HG03439 (cell line): ENCODE results near the gene BLCAP.
"Not testable (repeated sequence)": the region's sequence is repeated elsewhere in the genome, so short reads cannot be mapped to it uniquely, and the experiment has no call there.

Experiments used
- ATAC-seq: cut with Tn5 transposase; IDR thresholded peaks from one replicate; pipeline ENCODE4 v1.9.1; 2021; ENCODE audit warnings: mild to moderate bottlenecking, moderate library complexity; ENCODE audit not compliant: unreplicated experiment

The BLCAP gene

DNA sequence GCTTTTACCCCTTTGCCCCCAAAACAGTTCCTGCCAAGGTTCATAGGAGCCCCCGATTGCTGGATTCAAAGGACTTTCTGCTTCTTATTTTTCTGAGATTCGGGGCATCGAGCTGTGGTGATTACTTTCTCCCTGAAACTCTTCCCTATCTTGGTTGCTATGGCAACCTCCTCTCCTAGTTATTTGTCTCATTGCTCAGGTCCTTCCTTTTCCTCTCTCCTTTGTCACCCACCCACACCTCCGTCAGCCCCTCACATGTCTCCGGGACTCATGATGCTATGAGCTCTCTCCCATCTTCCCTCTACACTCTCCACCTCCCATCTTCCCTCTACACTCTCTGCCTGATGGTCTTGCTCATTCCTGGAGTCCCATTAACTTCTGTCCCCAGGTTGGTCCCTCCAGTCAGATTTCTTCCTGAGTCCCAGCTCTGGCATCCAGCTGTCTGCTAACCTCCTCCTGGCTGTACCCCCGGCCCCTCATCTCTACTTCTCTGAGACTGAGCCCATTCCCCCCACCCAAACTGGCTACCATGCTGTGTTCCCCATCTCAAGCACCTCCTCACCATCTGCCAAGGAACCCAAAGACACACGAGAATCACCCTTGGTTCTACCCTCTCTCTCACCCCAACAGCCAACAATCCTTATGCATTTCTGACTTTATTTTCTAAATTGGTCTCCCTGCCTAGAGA is 36.9 kb downstream of the BLCAP start:
- ATAC-seq: no peak

DNA sequence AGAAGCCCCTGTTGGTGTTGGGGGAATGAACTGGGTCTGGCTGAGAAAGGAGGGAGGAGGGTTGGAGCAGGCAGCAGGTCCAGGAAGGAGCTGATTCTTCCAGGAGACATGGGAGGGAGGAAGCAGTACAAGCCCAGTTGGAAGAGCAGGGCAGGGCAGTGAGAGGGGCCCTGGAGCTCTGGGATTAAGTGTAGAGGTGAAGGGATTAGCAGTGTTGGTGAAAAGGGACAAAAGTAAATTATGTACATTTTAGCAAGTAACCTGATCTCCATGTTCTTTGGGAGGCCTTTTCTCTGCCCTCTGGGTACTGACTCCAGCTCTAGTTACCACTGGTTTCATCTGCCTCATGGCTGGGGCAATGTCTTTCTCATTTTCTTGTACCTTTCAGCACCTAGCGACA is 41.5 kb downstream of the BLCAP start:
- ATAC-seq: not testable (repeated sequence)

DNA sequence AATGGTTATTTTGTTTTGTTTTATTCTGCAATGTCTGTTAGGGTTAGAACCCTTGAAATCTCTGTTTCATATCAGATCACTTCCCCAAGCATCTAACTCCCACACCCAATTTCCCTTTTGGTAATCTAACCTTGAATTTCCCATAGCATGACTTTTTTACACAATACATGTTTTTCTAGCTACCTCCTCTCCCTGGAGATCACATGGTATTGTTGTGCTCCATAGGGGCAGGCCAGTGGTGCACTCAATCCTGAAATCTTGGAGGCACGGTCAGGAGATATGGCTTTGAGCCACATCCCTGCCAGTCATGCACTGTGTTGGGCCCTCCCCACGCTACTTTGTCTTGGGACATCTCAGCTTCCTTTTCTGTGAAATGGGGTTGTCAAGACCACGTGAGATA is 43.3 kb downstream of the BLCAP start:
- no peak for ATAC-seq

DNA sequence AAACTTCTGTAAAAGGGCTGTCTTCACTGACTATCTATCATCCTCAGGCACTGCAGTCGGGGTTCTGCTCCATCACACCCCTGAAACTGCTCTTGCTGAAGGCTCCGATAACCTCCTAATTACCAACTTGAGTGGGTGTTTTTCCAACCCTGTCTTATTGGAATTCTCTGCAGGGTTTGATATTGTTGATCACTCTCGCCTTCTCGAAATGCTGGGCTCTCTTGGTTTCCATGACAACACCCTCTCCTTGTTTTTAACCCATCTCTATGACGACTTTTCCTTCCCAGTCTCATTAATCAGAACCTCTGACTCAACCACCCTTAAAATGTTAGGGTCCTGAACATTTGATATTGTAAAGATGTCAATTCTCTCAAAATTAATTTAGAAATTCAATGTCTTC is 46.1 kb downstream of the BLCAP start:
- ATAC-seq: no peak

DNA sequence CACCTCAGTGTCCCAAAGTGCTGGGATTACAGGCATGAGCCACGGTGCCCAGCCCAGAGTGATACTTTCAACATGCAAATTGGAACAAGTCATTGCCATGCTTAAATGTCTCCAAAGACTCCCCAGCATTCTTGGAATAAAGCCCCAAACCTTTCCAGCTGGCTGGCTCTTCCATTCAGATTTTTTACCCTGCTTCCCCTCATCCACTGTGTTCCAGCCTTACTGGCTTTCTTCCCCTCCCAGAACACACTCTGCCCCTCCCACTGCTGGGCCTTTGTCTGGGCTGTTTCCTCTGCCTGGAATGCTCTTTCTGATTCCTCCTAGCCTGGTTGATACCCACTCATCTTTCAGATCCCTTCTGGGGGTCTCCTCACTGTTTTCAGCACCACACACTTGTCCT is 46.8 kb downstream of the BLCAP start:
- ATAC-seq: no peak

DNA sequence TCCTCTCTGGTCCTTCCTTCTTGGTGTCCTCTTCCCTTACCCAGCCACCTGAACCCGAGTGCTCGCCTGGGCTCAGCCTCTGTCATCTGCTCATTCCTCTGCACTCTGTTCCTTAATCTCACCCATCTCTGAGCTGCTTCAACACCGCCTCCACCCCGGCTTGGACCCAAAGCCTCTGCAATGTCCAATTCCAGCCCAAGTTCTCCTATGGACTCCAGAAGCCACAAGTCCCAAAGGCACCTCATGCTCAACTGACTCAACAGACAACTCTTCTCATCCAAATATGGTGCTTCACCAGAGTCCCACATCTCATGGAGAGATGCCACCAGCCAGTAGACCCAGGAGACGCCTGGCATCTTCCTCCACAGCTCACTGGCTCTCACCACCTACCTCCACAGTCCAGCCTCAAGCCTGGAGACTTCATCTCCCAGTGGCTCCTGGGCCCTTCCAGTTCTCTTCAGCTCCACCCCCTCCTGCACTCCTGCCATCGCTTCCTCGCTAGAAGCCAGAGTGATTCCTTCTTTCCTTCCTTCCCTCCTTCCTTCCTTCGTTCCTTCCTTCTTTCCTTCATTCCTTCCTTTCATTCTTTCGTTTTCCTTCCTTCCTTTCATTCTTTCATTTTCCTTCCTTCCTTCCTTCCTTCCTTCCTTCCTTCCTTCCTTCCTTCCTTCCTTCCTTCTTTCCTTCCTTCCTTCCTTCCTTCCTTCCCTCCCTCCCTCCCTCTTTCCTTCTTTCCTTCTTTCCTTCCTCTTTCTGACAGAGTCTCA is 47.6 kb downstream of the BLCAP start:
- ATAC-seq: no peak

DNA sequence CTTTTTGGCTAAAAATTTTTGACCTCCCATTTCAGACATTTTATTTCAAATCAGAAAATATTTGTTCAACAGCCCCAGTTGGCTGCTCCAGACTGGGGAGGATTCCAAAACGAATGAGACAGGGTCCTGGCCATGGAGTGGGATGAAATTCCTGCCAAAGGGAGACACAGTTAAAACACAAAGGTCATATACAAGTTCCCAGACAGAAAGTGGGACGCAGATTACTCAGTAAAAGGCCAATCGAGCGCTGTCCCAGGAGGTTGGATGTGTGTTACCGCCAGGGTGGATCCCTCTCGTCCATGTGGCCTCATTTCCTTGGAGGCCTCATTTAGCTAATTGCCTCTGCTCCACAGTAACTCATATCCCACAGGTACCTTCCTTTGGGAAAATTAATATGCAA is 48.4 kb downstream of the BLCAP start:
- ATAC-seq: no peak

DNA sequence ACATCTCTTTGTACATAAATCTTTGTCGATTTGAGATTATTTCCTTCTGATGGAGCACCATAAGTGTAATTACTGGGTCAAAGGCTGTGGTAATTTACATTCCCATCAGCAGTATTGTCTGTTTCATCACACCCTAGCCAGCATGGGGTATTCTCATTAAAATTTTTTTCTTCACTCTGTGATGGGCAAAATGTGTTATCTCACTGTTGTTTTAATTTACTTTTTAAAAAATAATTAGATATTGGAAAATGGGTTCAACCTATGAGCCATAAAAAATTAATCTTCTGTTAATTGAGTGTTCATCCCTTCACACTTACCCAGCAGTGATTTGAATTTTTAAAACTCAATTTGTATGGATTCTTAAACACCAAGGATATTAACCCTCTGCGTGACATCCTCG is 50.6 kb downstream of the BLCAP start:
- ATAC-seq: no peak

DNA sequence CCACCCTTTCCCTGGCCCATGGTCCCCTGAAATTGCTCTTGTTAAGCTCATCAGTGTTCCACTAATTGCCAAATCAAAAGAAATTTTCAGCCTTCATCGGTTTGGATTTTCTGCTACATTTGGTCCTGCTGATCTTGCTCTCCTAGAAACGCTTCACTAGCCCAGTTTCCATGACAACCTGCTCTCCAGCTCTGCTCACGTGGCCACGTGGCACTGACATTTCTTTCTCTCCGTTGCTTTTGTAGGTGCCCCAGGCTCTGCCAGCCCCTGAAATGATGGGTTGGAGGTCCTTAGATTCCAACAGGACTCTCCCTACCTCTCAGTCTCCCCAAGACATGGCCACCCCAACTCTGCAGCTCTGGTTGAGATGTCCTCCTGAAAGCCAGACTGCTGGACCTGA is 52.4 kb downstream of the BLCAP start:
- ATAC-seq: no peak

DNA sequence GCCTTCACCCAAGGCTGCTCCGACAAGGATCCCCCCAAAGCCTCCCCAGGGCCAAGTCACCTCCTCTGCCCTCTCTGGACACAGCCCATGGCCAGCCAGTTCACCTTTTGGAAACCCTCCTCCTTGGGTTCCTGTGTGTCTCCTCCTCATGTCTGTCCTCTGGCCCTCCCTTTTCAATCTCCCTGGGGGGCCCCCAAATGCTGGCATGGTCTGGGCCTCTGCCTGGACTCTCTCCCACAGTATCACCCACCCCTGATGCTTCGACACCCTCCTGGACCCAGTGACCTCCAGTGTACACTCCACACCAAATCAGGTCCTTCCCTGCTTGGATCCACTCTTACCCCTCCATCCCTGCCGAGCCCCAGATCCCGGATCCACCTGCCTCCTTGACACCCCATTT is 53.3 kb downstream of the BLCAP start:
- no peak for ATAC-seq

DNA sequence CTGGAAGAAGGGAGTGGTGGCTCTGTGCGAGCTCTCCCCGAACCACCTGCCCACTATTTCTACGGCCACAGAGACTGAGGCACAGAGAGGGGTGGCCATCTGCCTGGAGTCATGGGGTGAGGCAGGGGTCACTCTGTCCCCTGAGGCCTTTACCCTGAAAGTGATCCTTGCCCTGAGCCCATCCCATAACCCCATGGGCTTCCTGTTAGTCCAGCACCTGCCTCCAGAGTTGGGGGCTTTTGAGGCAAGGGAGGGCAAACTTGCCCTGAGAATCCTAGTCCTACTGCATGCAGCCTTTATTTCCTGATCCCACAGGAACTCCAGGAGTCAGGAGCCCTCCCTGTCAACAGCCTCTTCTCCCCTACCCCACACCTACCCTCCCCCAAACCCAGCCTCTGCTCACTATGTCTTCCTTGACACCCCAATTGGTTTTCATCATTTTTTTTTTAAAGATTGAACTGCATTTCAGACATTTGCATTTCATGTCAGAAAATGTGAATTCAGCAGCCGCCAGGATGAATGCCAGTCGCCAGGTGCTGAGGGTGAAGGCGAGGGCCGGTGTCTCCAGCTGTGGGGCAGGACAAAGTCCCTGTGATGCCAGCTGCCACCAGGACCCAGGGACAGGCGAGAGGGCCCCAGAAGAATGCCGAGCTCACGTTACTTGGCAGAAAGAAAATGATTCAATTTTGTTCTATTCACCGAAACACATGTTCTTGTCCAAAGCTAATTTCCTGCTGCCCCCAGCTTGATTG is 54.3 kb downstream of the BLCAP start:
- ATAC-seq: no peak

DNA sequence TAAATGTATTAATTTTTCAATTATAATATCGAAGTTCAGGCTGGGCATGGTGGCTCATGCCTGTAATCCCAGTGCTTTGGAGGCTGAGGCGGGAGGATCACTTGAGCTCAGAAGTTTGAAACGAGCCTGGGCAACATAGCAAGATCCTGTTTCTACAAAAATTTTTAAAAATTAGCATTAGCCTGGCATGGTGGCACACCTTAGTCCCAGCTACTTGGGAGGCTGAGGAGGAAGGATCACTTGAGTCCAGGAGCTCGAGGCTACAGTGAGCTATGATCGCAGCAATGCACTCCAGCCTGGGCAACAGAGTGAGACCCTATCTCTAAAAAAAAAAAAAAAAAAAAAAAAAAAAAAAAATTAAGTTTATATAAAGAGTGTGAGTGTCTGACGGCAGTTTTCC is 55.2 kb downstream of the BLCAP start:
- ATAC-seq: not testable (repeated sequence)

DNA sequence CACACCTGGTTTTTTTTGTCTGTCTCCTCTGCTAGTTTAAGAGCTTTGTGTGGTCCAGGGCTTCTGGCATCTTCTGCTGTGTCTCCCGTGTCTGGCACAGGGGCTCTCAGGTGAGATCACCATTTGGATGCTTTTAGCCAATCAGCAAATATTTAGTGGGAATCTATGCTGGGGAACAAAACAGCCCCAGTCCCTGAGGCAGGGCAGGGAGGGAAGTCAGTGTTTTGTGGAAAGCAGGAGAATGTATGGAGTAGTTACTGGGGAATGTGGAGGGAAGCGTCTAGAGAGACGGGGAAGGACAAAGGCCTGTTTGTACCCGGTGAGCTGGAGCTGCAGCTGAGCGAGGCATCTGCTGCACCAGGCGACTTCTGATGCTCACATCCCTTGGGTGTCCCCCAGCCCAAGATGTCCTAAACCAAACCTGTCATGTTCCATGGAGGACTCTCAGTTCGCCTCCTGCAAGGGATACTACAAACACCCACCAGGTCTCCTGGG is 55.9 kb downstream of the BLCAP start:
- no peak for ATAC-seq

DNA sequence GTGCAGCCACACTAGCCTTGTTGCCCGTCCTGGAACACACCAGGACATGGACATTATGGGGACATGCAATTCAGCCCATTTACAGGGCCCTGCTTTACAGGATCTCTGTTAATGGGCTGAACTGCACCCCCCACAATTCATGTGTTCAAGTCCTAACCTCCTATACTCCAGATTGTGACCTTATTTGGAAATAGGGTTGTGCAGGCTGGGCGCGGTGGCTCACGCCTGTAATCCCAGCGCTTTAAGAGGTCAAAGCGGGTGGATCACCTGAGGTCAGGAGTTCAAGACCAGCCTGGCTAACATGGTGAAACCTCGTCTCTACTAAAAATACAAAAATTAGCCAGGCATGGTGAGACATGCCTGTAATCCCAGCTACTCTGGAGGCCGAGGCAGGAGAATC is 57.5 kb downstream of the BLCAP start:
- ATAC-seq: not testable (repeated sequence)

DNA sequence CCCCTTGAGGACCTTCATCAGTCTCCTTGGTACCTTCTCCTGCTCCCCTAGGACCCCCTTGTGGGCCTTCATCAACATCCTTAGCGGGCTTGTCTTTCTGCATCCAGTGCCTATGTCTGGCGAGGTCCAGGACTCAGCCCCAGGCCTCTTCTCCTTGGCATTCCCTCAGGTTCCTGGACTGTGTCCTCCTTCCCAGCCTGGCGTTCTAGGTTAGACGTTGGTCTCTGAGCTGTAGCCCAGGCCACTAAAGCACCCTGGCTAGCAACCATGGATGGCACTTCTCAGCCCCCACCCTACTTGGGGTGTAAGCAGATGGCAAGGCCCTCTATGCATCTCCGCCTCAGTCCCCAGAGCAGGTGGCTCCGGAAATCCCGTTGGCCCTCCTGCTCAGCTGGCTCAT is 58.1 kb downstream of the BLCAP start:
- no peak for ATAC-seq

DNA sequence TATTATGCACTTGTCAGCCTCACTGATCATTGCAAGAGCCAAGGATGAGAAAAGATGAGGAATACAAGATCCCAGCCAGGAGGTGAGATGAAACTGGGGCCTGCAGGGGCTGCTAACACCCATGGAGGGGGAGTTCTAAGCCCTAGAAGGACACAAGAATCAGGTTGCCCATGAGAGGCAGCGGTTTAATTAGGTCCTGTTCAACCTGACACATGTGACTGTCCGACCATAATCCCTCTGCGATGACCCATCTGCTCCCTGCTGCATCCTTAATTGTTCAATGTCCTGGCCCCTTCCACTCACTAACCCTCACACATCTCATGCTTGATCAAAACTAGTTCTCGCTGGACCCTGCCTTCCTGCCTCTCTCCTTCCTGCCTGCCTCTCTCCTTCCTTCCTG is 58.8 kb downstream of the BLCAP start:
- no peak for ATAC-seq
